GM18867 (cell line): ENCODE measurements around the gene DNAJC5.

ENCODE experiments used
- ATAC-seq: cut with Tn5 transposase; IDR thresholded peaks from one replicate; pipeline ENCODE4 v1.9.1; 2021; ENCODE audit warnings: mild to moderate bottlenecking, moderate library complexity; ENCODE audit not compliant: unreplicated experiment

Gene DNAJC5

DNA sequence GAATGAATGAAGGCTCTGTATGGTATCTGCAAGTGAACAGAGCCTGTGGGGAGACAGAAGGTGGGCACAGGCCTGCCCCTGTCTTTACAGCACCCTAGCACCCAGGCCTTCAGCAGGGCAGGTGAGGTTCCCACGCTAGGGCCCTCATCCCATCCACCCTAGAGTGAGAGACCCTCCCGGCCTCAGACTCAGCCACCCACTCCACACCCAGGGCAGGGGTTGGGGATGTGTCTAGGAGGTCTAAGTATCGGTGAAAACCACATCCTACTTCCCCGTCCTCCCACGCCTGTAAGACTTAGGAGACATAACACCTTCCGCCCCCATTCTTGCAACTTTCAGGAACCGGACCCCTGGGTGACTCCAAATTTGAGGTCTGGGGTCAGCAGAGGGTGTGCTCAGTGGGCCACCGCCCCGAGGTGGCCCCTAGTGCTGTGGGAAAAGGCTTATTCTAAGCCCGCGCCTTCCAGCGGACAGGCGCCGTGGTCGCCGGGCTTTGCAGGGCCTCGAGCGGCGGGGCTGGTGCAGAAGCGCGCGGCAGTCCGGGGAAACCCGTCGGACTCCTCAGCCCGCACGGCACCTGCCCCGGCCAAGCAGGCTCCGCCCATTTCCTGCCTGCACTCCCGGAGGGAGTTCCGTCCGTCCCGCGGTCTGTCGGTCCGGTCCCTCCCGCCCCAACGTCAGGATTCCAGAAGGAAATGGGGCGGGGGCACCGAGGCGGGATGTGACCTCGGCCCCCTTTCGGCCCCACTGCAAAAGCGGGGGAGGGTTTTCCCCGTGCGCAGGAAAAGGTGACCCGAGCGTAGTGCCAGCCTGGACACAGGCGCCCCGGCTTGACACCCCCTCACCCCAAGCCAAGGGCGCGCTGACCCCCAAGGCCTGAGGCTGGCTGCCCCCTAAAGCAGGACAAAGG is 83.6 kb downstream of the DNAJC5 start:
- ATAC-seq = peak; percentile 29

DNA sequence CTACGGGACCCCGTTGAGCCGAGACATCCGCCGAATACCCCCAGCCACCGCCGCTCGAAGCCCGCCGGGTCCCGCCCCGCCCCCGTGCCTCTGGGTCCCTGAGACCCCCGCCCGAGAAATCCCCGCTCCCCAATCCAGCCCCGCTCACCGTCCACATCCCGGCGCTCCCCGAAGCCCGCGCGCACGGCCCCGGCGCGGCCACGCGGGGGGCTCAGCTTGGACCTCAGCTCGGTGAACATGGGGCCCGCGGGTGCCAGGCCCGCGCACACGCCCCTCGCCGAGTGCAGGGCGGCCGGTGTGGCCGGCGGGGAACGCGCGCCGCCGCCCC is 84.3 kb downstream of the DNAJC5 start:
- no peak for ATAC-seq

DNA sequence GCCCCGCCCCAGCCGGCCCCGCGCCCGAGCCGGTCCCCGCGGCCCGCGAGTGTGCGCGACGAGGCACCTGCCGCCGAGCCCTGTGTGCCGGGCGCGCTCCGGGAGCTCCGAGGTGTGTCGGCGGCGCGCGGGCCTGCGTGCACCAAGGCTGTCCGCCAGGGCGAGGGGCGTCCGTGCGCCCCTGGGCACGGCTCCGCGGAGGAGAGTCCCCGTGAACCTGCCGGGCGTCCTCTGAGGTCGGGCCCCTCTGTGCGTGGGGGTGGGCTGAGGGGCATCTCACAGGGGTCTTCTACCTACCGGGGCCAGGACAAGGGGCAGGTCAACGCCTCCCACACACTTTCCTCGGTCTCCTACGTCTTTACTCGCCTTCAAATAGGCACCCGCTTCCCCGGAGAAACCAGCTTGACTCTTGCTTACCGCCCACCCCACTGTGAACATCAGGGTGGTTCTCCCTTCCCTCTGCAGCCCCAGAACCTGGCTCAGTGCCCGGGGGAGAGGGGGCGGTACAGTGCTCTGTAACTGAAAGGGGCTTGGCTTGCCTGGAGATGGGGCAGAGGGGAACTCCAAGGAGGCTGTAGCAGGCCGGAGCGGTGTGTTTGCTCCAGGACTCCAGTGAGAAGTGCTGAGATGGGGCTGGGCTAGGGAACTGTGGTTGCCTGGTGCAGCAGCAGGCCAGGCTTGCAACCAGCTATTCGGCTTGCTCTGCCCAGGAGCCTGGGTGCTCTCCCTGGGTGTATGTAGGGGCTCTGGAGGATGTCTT is 84.8 kb downstream of the DNAJC5 start, which contains the start of gene SAMD10:
TSS of gene SAMD10 (minus strand) at position 86 of the 760 bp plus-strand sequence. CDS start 175 bp downstream, outside the sequence.
- ATAC-seq = peak; percentile 21

DNA sequence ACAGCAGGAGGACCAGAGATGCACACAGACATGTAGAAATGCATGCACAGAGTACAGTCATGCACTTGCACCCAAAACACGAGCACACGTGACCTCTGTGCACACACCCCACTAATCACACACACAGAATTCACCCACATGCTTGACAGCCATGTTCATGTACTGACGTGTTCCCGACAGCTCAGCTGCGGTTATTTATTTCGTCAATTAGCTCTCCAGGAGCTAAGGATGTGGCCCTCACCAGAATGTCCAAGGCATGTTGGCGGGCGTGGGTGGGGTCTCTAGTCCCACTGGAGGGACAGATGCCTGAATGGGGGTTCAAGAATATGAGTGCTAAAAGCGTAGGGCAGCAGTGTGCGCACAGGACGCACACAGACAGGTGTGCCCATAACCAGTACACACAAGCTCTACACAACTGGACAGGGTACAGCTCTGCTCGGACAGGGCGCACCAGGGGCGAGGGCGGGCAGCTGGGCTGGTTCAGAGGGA is 85.4 kb downstream of the DNAJC5 start:
- ATAC-seq = peak; percentile 20

DNA sequence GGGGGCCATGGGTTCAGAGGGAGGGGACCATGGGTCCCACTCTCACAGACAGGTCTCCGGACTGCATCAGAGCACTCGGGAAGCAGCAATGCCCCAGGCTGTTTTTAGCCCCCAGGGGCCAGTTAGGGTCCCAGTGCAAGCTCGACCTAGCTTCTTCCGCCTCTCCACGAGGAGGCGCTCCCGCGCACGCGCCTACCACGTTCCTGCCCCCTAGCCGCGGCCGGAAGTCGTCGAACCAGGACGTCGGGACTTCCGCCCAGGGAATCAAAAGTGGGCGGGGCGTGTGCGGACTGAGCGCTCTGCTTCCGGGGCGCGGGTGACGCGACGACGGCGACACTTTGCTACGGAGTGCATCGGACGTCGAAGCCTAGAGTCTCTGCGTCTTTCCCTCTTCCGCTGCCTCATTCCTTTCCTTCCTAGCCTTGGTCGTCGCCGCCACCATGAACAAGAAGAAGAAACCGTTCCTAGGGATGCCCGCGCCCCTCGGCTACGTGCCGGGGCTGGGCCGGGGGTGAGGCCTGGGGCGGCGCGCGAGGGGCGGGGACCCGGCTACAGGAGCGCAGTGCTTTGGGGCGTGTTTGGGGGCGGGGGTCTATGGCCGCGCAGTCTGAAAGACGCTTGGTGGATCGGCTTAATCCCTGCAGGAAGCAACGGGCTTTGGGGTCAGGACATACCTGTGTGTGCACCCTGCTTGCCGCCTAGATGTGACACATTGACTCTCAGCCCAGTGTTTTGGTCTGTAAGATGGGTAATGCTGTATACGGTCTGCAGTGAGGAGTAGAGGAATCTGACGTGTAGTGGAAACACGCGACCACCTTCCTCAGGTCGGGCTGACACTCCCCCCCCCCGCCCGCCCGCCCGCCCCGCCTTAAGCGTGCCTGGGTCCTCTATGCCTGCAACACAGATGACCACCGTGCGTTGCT is 86.1 kb downstream of the DNAJC5 start, which contains the start of gene PRPF6:
TSS of gene PRPF6 (plus strand) at position 327 of the 923 bp plus-strand sequence. CDS start at position 441, 114 bp downstream.
- peak; percentile 60 for ATAC-seq

DNA sequence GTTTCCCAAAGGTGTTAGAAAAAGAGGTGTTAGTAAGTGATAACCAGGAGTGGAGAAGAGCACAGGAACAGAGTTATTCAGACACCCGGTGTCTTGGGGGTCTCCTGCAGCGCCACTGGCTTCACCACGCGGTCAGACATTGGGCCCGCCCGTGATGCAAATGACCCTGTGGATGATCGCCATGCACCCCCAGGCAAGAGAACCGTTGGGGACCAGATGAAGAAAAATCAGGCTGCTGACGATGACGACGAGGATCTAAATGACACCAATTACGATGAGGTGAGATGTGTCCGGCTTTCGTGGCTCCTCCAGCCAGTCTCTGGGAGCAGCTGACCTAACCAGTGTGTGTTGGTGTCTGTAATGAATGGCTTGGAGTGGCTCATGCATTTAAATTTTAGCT is 88.0 kb downstream of the DNAJC5 start:
- no peak for ATAC-seq
